ENCODE results near the gene MSH3.

GRCh38 chr5:80641353-80641752 is 13.1 kb upstream of the MSH3 start:
- TF ChIP-seq CTCF (IDR thresholded peaks at IDR 0.05; ENCODE audit: low read depth, low read length, poor library complexity, severe bottlenecking) (no peak), EZH2phosphoT487 (IDR thresholded peaks at IDR 0.05; ENCODE audit: borderline replicate concordance, low read length) (no peak)
